T-helper 2 cell treated with Interferon-gamma antibody and Interleukin-4, amounts not matched to agents 100 ng/mL and 5 ng/mL, for 36 hours (primary cell): ENCODE measurements around the gene CD164. TPM values are rescaled to one million over a fixed set of nuclear protein-coding genes. Genes with fewer than 3 reads are reported as not detected.

Experiments
- intact Hi-C: fragments of 100-400 bp; cut with micrococcal nuclease; formaldehyde crosslinking; loops from one replicate; pipeline ENCODE4 v1.15.1; 2023
- total RNA-seq: library from RNA; stranded (reverse); gene quantifications from 2 replicates; pipeline ENCODE4 v1.2.3, GENCODE V29; 2022

Gene CD164
- 270 and 277 TPM in 2 replicates for total RNA-seq

- intact Hi-C loops: loop anchor here (1.0 to 5.0 kb wide), 14 partner anchors 9 to 1560 kb away; partner anchors contain the start of genes AFG1L, ARMC2, CDC40 and CEP57L1
Observed at GRCh38 chr6:109381747-109382575, at the start of gene CD164. TSS of gene CD164 (minus strand) at chr6:109382467. CDS start at chr6:109382378, 89 bp downstream.

DNA sequence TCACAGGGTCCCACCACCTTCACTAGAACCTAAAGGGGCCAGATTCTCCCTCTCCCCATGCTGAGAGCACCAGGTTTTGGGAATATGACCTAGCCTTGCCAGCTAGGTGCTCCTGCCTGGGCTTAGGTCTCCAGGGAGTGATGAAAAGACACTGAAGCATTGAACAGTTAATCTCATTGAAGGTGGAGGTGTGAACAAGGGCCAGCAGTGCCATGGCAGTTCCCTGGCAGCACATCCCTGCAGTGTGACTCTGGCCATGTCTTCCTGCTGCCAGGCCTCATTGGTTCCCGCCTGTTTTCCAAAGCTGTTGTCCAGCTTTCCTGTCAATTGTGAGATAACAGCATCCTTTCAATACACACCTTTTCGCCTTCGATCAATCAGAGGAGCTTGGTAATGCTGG, 47.2 kb upstream of the CD164 start:
- intact Hi-C loops: no loop called here

DNA sequence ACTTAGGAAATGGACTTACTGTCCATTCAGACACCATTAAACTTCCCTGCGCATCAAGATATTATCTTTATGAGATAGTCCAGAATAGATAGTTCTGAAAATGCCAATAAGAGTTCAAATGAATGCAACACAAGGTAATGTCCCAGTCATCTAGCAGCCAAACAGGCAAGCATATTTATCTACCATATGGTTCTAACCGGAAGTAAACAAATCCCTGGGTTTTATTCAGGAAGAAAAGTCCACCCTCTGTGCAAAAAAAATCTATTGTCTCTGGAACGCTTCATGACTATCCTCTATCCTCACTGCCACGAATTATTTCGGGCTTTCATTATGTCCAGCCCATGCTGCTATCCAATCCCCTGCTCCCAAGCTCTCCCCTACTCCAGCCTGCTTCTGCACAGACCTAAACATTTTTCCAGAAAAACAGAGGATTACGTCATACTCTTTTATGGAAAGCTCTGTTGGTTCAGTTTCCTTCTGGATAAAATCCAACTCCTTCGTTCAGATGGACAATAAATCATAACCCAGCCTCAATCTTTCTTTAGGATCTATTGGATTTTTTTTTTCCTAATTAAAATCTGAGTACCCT, 46.7 kb upstream of the CD164 start:
- intact Hi-C loops: no loop called here

DNA sequence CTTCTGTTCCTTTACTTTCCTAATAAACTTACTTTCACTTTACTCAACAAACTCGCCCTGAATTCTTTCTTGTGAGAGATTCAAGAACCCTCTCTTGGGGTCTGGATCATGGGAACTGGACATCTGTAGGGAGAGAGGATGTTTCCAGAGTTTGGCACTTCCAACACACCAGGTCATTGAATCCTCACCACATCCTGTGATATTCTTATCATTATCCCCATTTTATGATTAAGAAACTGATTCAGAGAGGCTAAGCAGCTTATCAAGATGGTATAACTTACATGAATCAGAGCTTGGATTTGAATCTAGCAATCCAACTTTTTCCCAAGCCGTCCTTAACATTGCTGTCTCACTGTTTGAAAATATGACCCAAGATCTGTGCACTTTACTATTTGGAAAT, 42.7 kb upstream of the CD164 start:
- intact Hi-C loops: no loop called here

DNA sequence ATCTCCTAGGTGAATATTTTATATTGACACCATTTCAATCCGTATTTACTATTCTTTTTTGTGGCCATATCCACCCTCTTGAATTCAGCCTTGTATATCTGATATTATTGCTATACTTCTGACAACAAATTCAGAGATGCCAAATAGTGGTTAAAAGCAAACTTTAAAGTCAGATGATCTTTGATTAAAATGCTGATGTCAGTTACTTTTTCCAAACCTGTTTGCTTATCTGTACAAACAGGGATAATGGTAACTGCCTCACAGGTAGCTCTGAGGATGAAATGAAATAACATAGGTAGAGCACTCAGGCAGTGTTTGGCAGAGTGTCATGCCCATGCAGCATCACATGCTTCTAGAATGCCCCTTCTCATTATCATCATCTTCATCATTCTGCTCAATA, 38.9 kb upstream of the CD164 start:
- intact Hi-C loops: no loop called here

DNA sequence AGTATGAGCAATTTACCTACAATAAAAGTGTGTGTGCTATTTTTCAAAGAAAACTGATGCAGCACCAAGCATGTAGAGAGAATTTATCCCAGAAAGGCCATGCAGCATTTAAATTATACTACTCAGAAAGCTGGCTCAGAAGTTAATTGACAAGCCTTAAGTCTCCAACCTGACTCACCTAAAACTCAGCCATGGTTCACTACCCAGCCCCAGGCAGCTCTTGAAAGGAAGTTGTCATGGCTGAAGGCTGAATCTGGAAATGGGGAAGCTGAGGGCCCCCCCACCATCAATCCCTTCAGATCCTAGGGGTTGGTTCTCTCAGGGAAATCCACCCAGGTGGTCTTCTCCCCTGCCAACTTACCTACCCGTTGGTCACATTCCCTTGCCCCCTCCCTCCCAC, 38.5 kb upstream of the CD164 start:
- intact Hi-C loops: no loop called here

- intact Hi-C loops: no loop called here
Observed at GRCh38 chr6:109417646-109418045, 35.4 kb upstream of the CD164 start.

DNA sequence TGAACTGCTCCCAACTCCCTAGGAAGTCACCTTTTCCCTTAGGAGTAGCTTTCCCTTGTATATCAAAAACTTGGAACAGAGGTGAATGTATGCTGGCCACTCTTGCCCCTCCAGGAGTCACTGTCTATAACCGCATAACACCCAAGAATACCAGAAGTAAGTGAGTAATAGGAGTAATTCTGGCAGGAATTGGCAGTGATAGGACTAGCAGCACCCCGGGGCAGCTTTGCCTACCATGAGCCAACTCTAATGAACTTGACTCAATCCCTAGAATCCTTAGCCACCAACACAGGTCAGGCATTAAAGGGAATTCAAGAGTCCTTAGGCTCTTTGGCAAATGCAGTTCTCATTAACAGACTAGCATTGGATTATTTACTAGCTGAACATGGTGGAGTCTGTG, 28.8 kb upstream of the CD164 start:
- intact Hi-C loops: no loop called here

- intact Hi-C loops: no loop called here
Observed at GRCh38 chr6:109406196-109406595, 23.9 kb upstream of the CD164 start.

- intact Hi-C loops: no loop called here
Observed at GRCh38 chr6:109397020-109397419, 14.8 kb upstream of the CD164 start.

GRCh38 chr6:109396046-109396718, 13.9 kb upstream of the CD164 start:
- intact Hi-C loops: no loop called here

GRCh38 chr6:109393886-109394281, 11.6 kb upstream of the CD164 start:
- intact Hi-C loops: no loop called here

GRCh38 chr6:109393157-109393885, 11.1 kb upstream of the CD164 start:
- intact Hi-C loops: no loop called here

GRCh38 chr6:109389650-109390274, 7.5 kb upstream of the CD164 start:
- intact Hi-C loops: no loop called here

- intact Hi-C loops: no loop called here
Observed at GRCh38 chr6:109388265-109388664, 6.0 kb upstream of the CD164 start.

DNA sequence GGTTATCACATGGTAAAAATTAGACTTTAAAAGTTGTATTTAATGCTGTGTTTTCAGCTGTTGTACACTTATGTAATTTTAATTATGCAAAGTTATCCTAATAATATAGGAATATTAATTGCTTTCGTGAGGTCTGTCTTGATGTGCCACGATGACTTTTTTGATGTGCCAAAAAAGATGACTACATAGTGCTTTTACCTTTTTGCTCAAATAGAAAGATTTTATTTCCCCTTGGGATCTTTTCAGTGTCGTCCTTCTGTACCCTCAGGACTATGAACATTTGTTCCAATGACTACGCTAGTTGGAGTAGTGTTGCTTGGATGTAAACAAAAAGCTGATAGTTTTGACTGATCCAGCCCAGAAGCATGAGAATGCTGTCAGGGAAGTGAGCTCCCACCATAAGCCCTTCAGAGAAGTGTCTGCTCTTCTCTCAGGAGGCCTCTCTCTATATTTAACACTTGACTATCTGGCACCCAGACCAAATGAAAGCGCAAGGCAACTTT, 1.2 kb upstream of the CD164 start:
- intact Hi-C loops: loop anchor here (1.0 to 5.0 kb wide), 11 partner anchors 100 to 1561 kb away; partner anchors contain the start of genes AFG1L, AK9, CDC40 and FIG4

GRCh38 chr6:109382576-109383437, 540 bp upstream of the CD164 start:
- intact Hi-C loops: loop anchor here (1.0 to 5.0 kb wide), 15 partner anchors 57 to 1561 kb away; partner anchors contain the start of genes AFG1L, AK9, ARMC2 and CDC40

- intact Hi-C loops: loop anchor here (1.0 to 5.0 kb wide), 6 partner anchors 8 to 1559 kb away; partner anchors contain the start of genes MICAL1, SCML4 and SEC63
Observed at GRCh38 chr6:109381061-109381746, 1.1 kb downstream of the CD164 start.

DNA sequence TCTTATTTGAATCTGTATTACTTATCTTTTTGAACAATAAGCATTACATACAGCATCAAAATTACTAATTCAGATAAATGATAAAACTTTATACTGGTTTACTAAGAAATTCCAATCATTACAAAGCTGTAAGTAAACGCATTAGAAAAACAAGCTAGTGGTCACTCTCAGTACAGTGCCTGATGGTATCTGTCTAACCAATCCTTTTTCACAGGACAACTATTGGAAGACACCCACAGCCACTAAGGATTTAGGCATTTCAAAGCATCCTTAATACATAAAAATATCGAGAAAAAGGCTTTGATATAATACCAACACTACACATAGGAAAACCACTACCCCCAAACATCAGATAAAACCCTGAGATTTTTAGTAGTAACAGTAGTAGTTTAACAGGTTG, 2.6 kb downstream of the CD164 start:
- intact Hi-C loops: loop anchor here (5.0 kb wide), 4 partner anchors 437 to 1557 kb away; partner anchors contain the start of genes SCML4 and SEC63
